ENCODE measurements around the gene CCDC13. TPM values are rescaled to one million over a fixed set of nuclear protein-coding genes. Genes with fewer than 3 reads are reported as not detected.

CCDC13 gene
- polyA plus RNA-seq, 1 donor from 2014 or later, result 6.5 TPM

DNA sequence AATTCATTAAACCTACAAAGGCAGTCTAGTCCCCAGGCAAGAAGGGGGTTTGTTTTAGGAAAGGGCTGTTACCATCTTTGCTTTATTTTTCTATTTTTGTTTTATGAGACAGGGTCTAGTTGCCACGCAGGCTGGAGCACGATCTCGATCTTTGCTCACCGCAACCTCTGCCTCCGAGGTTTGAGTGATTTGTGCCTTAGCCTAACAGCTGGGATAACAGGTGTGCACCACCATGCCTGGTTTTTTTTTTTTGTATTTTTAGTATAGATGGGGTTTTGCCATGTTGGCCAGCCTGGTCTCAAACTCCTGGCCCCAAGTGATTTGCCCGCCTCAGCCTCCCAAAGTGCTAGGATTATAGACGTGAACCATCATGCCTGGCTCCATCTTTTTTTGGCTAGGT is 26.3 kb upstream of the CCDC13 start:
- H3K27me3 ChIP-seq (ENCODE audit: insufficient read depth, low read depth, low read length), result no peaks in the 10 kb centered on the region
- H3K79me2 ChIP-seq (replicated peaks; ENCODE audit: insufficient read depth, low read length), result peaks cover 51% of the 10 kb centered on the region
- H3K9me3 ChIP-seq (ENCODE audit: low read length), result no peaks in the 10 kb centered on the region
- no peaks in the 10 kb centered on the region for H4K20me1 ChIP-seq (ENCODE audit: insufficient read depth)
- H3K36me3 ChIP-seq (ENCODE audit: insufficient read depth, low read length), result no peaks in the 10 kb centered on the region
- H3K4me2 ChIP-seq (ENCODE audit: low read length), result no peak overlapping the region
- H3K4me3 ChIP-seq (ENCODE audit: low read length), result no peak overlapping the region
- no peaks in the 10 kb centered on the region for H3K9me2 ChIP-seq (ENCODE audit: insufficient read depth, low read length)
- H3K27ac ChIP-seq (ENCODE audit: low read length), result no peak overlapping the region
- H3F3A ChIP-seq (ENCODE audit: insufficient read depth, low read length, poor library complexity, severe bottlenecking), result peaks cover 4% of the 10 kb centered on the region
- no peak overlapping the region for H3K9ac ChIP-seq (ENCODE audit: low read length)
- H2AFZ ChIP-seq (ENCODE audit: low read depth, low read length), result no peak overlapping the region
- TF ChIP-seq MXI1 (conservative IDR thresholded peaks at IDR 0.05; ENCODE audit: poor library complexity, severe bottlenecking), result no peak
- no peak for TF ChIP-seq EZH2 (IDR thresholded peaks at IDR 0.05; ENCODE audit: borderline replicate concordance, insufficient read depth, low read length, poor library complexity, severe bottlenecking)
- no peak for TF ChIP-seq SMC3 (conservative IDR thresholded peaks at IDR 0.05; ENCODE audit: poor library complexity)
- TF ChIP-seq, protein P1, sequence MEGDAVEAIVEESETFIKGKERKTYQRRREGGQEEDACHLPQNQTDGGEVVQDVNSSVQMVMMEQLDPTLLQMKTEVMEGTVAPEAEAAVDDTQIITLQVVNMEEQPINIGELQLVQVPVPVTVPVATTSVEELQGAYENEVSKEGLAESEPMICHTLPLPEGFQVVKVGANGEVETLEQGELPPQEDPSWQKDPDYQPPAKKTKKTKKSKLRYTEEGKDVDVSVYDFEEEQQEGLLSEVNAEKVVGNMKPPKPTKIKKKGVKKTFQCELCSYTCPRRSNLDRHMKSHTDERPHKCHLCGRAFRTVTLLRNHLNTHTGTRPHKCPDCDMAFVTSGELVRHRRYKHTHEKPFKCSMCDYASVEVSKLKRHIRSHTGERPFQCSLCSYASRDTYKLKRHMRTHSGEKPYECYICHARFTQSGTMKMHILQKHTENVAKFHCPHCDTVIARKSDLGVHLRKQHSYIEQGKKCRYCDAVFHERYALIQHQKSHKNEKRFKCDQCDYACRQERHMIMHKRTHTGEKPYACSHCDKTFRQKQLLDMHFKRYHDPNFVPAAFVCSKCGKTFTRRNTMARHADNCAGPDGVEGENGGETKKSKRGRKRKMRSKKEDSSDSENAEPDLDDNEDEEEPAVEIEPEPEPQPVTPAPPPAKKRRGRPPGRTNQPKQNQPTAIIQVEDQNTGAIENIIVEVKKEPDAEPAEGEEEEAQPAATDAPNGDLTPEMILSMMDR (IDR thresholded peaks at IDR 0.05; ENCODE audit: poor library complexity, severe bottlenecking), result no peak
- TF ChIP-seq POLR2AphosphoS5 (IDR thresholded peaks at IDR 0.05), result no peak
- no peak for TF ChIP-seq EP300 (conservative IDR thresholded peaks at IDR 0.05; ENCODE audit: poor library complexity, severe bottlenecking)
- TF ChIP-seq TAF1 (IDR thresholded peaks at IDR 0.05; ENCODE audit: low read depth), result no peak
- TF ChIP-seq, protein P2, sequence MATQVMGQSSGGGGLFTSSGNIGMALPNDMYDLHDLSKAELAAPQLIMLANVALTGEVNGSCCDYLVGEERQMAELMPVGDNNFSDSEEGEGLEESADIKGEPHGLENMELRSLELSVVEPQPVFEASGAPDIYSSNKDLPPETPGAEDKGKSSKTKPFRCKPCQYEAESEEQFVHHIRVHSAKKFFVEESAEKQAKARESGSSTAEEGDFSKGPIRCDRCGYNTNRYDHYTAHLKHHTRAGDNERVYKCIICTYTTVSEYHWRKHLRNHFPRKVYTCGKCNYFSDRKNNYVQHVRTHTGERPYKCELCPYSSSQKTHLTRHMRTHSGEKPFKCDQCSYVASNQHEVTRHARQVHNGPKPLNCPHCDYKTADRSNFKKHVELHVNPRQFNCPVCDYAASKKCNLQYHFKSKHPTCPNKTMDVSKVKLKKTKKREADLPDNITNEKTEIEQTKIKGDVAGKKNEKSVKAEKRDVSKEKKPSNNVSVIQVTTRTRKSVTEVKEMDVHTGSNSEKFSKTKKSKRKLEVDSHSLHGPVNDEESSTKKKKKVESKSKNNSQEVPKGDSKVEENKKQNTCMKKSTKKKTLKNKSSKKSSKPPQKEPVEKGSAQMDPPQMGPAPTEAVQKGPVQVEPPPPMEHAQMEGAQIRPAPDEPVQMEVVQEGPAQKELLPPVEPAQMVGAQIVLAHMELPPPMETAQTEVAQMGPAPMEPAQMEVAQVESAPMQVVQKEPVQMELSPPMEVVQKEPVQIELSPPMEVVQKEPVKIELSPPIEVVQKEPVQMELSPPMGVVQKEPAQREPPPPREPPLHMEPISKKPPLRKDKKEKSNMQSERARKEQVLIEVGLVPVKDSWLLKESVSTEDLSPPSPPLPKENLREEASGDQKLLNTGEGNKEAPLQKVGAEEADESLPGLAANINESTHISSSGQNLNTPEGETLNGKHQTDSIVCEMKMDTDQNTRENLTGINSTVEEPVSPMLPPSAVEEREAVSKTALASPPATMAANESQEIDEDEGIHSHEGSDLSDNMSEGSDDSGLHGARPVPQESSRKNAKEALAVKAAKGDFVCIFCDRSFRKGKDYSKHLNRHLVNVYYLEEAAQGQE (IDR thresholded peaks at IDR 0.05; ENCODE audit: borderline replicate concordance), result no peak
- TF ChIP-seq RAD21 (conservative IDR thresholded peaks at IDR 0.05), result no peak

DNA sequence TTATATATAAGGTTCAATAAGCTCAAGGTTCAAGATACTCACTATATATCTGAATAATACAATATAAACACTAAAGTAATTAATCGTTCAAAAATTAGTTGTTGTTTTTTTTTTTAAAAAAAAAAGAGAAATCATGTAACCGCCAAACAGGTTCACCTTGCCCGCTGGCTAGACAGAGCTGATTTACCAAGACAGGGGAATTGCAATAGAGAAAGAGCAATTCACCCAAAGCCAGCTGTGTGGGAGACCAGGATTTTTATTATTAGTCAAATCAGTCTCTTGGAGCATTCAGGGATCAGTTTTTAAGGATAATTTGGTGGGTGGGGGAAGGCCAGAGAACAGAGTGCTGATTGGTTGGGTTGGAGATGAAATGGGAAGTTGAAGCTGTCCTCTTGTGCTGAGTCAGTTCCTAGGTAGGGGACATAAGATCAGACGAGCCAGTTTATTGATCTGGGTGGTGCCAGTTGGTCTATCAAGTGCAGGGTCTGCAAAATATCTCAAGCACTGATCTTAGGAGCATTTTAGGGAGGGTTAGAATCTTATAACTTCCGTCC is 23.4 kb upstream of the CCDC13 start:
- peaks cover 46% of the 10 kb centered on the region for H3K79me2 ChIP-seq (replicated peaks; ENCODE audit: insufficient read depth, low read length)
- H3K36me3 ChIP-seq (ENCODE audit: insufficient read depth, low read length), result no peaks in the 10 kb centered on the region
- H3F3A ChIP-seq (ENCODE audit: insufficient read depth, low read length, poor library complexity, severe bottlenecking), result no peaks in the 10 kb centered on the region
- H2AFZ ChIP-seq (ENCODE audit: low read depth, low read length), result no peak overlapping the region
- no peak overlapping the region for H3K4me2 ChIP-seq (ENCODE audit: low read length)
- no peaks in the 10 kb centered on the region for H3K9me2 ChIP-seq (ENCODE audit: insufficient read depth, low read length)
- H4K20me1 ChIP-seq (ENCODE audit: insufficient read depth), result no peaks in the 10 kb centered on the region
- TF ChIP-seq EZH2 (IDR thresholded peaks at IDR 0.05; ENCODE audit: borderline replicate concordance, insufficient read depth, low read length, poor library complexity, severe bottlenecking), result no peak
- no peak for TF ChIP-seq EP300 (conservative IDR thresholded peaks at IDR 0.05; ENCODE audit: poor library complexity, severe bottlenecking)
- no peak for TF ChIP-seq RAD21 (conservative IDR thresholded peaks at IDR 0.05)
- no peak overlapping the region for H3K4me3 ChIP-seq (ENCODE audit: low read length)
- no peaks in the 10 kb centered on the region for H3K9me3 ChIP-seq (ENCODE audit: low read length)
- no peaks in the 10 kb centered on the region for H3K27me3 ChIP-seq (ENCODE audit: insufficient read depth, low read depth, low read length)
- H3K27ac ChIP-seq (ENCODE audit: low read length), result no peak overlapping the region
- no peak overlapping the region for H3K9ac ChIP-seq (ENCODE audit: low read length)

All from neural cell (in vitro differentiated cells).